OCI-LY3 (cell line): Measurements from ENCODE around the gene ACACA.

ENCODE experiments used
- CTCF ChIP-seq: fragments of 200-600, 300-600 bp; sonication (generic); IDR thresholded peaks from 2 replicates; pipeline ENCODE4 v1.5.1; 2014; ENCODE audit warnings: antibody characterized with exemption, low read length, low read depth
- EZH2phosphoT487 ChIP-seq: fragments of 200-600 bp; shearing (Covaris generic); IDR thresholded peaks from 2 replicates; pipeline ENCODE4 v1.6.1; 2018; ENCODE audit warnings: antibody characterized with exemption, mixed run types, low read depth

DNA sequence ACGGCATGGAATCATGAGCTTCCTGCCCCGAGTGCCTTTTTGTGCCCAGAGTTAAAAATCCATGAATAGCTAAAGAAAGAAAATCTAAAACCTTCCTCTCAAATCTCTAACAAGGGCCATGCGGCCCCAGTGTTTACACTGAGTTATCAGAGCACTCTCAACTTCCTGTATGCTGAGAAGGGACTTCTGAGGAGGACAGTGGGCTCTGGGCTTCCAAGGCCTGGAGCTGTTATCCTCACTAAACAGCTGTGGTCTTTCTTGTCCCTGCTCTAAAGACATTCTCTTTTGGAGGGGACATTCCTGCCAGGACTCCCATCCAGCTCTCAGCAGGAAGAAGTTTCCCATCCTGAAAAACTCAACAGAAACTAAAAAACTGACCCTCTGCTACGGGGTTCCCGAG is 322.3 kb downstream of the ACACA start:
- TF ChIP-seq CTCF (no peak), EZH2phosphoT487 (no peak)
